Activated CD4-positive, alpha-beta T cell treated with anti-CD3 and anti-CD28 coated beads for 36 hours (primary cell): ENCODE results near the gene CYP2U1. TPM values are rescaled to one million over a fixed set of nuclear protein-coding genes. Genes with fewer than 3 reads are reported as not detected.

Experiments
- ATAC-seq: fragments of 200-7000 bp; cut with Tn5 transposase; one replicate; pipeline ENCODE4 v1.10.0; 2021; ENCODE audit warnings: mild to moderate bottlenecking, moderate library complexity
- CTCF ChIA-PET: fragments of 350-600 bp; sonication (Branson Sonifier 250); formaldehyde crosslinking; loops from one replicate; lab custom pipeline; 2021; ENCODE audit warnings: antibody characterized with exemption; lab: Charles Lee
- POLR2A ChIA-PET: fragments of 350-600 bp; sonication (Branson Sonifier 250); formaldehyde crosslinking; loops from one replicate; lab custom pipeline; 2021; ENCODE audit warnings: antibody characterized with exemption, inconsistent platforms; lab: Charles Lee
- DNase-seq: peaks from one replicate; pipeline ENCODE4 v3.0.0-alpha.2; 2020
- H3K27ac Mint-ChIP-seq: one replicate; pipeline ENCODE4 v1.8.0; 2021; ENCODE audit warnings: mixed read lengths
- H3K27me3 Mint-ChIP-seq: one replicate; pipeline ENCODE4 v1.8.0; 2021; ENCODE audit warnings: mixed read lengths
- H3K36me3 Mint-ChIP-seq: one replicate; pipeline ENCODE4 v1.8.0; 2021; ENCODE audit warnings: low read depth, mixed read lengths
- H3K4me1 Mint-ChIP-seq: one replicate; pipeline ENCODE4 v1.8.0; 2021; ENCODE audit warnings: mixed read lengths
- H3K4me3 Mint-ChIP-seq: one replicate; pipeline ENCODE4 v1.8.0; 2021; ENCODE audit warnings: mild to moderate bottlenecking, moderate library complexity, mixed read lengths
- H3K9me3 Mint-ChIP-seq: one replicate; pipeline ENCODE4 v1.8.0; 2021; ENCODE audit warnings: low read depth, mixed read lengths
- intact Hi-C, 2 experiments: fragments of 100-400 bp; cut with DNase I in 1 of 2; cut with micrococcal nuclease in 1 of 2; formaldehyde crosslinking; loops; one replicate each; pipeline versions ENCODE4 v1.14.2 to v1.15.1; 2022 to 2024; cut with DNase I, micrococcal nuclease
- total RNA-seq, 2 experiments: library from RNA; stranded (reverse); gene quantifications; one replicate each; pipeline ENCODE4 v1.2.3, GENCODE V29; 2021

Gene CYP2U1
- total RNA-seq: 1 to 10 TPM; 2.3 to 2.4 TPM

DNA sequence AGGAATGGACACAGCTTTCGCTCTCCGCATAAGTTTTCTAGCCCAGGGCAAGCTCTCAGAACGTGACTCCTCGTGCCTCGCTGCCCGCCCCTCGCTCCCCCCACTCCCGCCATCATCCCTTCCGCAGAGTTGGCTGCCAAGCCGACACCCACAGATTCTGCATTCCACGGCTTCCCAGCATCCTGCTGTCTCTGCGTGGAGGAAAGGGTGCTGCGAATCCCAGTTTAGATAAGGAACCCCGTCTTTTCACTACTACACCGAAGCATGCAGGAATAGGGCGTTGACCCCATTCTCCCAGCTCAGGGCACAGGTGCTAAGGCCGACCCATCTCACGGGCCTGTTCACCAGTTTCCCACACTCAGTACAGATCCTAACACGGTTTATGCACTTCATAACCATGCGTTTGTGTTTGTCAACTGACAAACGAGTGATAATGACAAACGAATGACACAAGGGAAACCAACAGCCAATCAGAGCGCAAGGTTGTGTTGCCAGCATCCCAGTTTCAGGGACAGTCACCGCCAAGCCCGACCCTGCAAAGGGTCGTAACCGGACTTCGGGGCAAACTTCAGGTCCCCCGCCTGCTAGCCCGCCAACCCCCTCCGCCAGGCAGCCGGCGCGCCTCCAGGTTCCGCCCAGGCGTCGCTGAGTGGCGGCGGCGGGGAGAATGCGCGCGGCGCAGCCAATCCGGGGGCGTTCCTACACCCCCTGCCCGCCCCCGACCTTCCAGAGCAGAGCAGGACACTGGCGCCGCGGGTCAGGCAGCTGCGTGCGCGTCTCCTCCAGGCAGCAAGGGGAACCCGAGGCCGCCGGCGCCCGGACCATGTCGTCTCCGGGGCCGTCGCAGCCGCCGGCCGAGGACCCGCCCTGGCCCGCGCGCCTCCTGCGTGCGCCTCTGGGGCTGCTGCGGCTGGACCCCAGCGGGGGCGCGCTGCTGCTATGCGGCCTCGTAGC is at the start of gene CYP2U1:
Gene CYP2U1 (plus strand): TSS at position 729 of the 954 bp plus-strand sequence. CDS start 95 bp downstream, at position 824.
- peak; percentile 89 for ATAC-seq
- peak within 1 kb of the TSS; percentile 71 for H3K4me3 Mint-ChIP-seq
- no peaks in the 10 kb centered on the region for H3K9me3 Mint-ChIP-seq
- peak within 1 kb of the TSS; percentile 85 for H3K27ac Mint-ChIP-seq
- peak; percentile 82 for DNase-seq
- ChIA-PET POLR2A (no interaction called here), CTCF (interaction anchor here (0.9 to 1.8 kb wide), 4 partner anchors 10 to 640 kb away, joined by 3 to 5 read pairs (median 3); no protein-coding TSS in a partner anchor)
- peaks cover 27% of the 10 kb centered on the region for H3K4me1 Mint-ChIP-seq
- H3K27me3 Mint-ChIP-seq: no peaks in the 10 kb centered on the region
- intact Hi-C loops: loop anchor here (1.0 to 2.0 kb wide), 3 partner anchors 58 to 211 kb away; partner anchors contain the start of genes HADH (in 2 of the 2) and PAPSS1 (in 2 of the 2)
- peaks cover 5% of the 10 kb centered on the region for H3K36me3 Mint-ChIP-seq

DNA sequence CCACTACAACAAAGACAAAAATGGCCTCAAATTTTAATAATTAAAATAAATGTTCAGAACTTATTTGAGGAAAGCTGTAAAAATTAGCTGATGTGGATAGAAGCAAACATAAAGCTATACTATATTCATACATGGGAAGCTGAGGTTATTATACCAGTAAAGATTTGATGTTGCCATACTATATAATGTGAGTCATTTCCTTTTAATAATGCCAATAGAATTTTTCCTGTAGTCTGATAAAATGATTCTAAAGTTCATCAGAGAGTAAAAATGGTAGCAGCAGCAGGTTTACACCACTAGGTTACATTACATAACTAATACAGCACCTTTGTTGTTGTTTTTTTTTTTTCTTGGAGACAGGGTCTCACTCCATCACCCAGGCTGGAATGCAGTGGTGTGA is 45.5 kb upstream of the CYP2U1 start:
- CTCF ChIA-PET: no interaction called here
- intact Hi-C loops: no loop called here
- Mint-ChIP-seq H3K9me3 (peaks cover 6% of the 10 kb centered on the region), H3K4me3 (no peak overlapping the region), H3K4me1 (no peaks in the 10 kb centered on the region), H3K27ac (no peak overlapping the region), H3K36me3 (peaks cover 4% of the 10 kb centered on the region), H3K27me3 (peaks cover 4% of the 10 kb centered on the region)
- POLR2A ChIA-PET: no interaction called here
- ATAC-seq: no peak
- DNase-seq: no peak

DNA sequence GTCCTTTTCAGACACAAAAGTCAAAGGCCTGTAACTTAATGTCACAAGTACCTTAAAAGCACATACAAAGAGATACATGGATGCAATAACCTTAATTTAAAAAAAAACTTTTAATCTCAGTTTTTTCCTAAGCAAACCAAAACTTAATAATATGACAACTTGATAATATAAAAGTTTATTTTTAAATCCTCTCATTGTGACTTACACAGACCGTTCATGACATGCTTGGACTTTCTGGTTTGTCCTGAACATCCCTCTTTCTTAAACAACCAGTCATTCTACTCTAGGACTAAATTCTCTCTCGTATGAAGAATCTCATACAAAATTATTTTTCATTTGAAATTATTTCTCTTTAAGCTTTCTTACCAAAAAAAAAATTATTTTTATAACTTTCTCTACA is 43.1 kb upstream of the CYP2U1 start:
- ChIA-PET CTCF (interaction anchor here (0.7 to 1.6 kb wide), 3 partner anchors 13 to 21 kb away, joined by 3 to 4 read pairs (median 3); no protein-coding TSS in a partner anchor), POLR2A (no interaction called here)
- H3K27me3 Mint-ChIP-seq: peaks cover 2% of the 10 kb centered on the region
- intact Hi-C loops: no loop called here
- peaks cover 6% of the 10 kb centered on the region for H3K9me3 Mint-ChIP-seq
- DNase-seq: peak; percentile 18
- peaks cover 4% of the 10 kb centered on the region for H3K36me3 Mint-ChIP-seq
- no peaks in the 10 kb centered on the region for H3K4me1 Mint-ChIP-seq
- H3K4me3 Mint-ChIP-seq: no peak overlapping the region
- ATAC-seq: no peak
- no peak overlapping the region for H3K27ac Mint-ChIP-seq

DNA sequence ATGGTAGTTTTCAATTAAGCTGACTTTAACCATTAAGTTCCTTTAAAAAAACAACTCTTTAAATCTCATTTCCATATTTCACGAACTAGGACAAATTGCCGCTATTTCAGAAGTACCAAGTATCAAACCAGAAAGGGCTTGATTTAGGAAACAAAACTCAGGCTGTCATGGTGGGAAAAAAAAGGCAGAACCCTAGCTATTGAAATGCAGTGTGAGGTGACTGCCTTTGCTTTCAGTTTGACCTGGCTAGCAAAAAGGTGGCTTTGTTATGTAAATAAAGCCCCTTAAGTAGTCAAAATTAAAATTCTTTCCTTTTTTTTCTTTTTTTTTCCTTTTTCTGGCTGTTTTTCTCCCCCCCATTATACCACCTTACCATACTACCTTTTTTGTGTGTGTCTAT is 40.6 kb upstream of the CYP2U1 start:
- H3K36me3 Mint-ChIP-seq: peaks cover 4% of the 10 kb centered on the region
- intact Hi-C loops: no loop called here
- ChIA-PET CTCF (interaction anchor here (0.6 kb wide), 1 partner anchor 991 kb away, joined by 3 read pairs; no protein-coding TSS in a partner anchor), POLR2A (no interaction called here)
- H3K4me1 Mint-ChIP-seq: peaks cover under 1% of the 10 kb centered on the region
- ATAC-seq: no peak
- peaks cover 6% of the 10 kb centered on the region for H3K9me3 Mint-ChIP-seq
- peaks cover 6% of the 10 kb centered on the region for H3K27me3 Mint-ChIP-seq
- no peak overlapping the region for H3K27ac Mint-ChIP-seq
- no peak for DNase-seq
- no peak overlapping the region for H3K4me3 Mint-ChIP-seq

DNA sequence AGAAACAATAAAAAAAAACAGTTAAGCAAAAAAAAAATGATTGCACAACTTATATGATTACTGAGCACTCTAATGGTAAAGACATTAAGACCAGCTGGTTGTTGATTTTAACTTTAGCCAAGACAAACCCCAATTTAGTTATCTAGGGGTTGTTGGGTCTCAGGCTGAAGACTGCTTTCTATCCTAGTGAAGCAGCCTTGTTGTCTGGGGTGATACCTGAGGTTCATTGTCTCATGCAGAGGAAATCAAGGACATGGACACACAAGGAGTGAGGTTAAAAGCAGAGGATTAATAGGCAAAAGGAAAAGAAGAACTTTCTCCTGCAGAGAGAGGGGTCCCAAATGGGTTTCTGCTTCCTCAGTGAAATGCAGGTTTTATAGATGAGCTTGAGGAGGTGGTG is 40.0 kb upstream of the CYP2U1 start:
- ATAC-seq: no peak
- Mint-ChIP-seq H3K27ac (no peak overlapping the region), H3K4me1 (peaks cover 6% of the 10 kb centered on the region), H3K9me3 (peaks cover 6% of the 10 kb centered on the region), H3K27me3 (peaks cover 6% of the 10 kb centered on the region), H3K36me3 (peaks cover 4% of the 10 kb centered on the region), H3K4me3 (no peak overlapping the region)
- POLR2A ChIA-PET: no interaction called here
- CTCF ChIA-PET: interaction anchor here (0.6 kb wide), 1 partner anchor 991 kb away, joined by 3 read pairs; no protein-coding TSS in a partner anchor
- intact Hi-C loops: no loop called here
- DNase-seq: no peak

DNA sequence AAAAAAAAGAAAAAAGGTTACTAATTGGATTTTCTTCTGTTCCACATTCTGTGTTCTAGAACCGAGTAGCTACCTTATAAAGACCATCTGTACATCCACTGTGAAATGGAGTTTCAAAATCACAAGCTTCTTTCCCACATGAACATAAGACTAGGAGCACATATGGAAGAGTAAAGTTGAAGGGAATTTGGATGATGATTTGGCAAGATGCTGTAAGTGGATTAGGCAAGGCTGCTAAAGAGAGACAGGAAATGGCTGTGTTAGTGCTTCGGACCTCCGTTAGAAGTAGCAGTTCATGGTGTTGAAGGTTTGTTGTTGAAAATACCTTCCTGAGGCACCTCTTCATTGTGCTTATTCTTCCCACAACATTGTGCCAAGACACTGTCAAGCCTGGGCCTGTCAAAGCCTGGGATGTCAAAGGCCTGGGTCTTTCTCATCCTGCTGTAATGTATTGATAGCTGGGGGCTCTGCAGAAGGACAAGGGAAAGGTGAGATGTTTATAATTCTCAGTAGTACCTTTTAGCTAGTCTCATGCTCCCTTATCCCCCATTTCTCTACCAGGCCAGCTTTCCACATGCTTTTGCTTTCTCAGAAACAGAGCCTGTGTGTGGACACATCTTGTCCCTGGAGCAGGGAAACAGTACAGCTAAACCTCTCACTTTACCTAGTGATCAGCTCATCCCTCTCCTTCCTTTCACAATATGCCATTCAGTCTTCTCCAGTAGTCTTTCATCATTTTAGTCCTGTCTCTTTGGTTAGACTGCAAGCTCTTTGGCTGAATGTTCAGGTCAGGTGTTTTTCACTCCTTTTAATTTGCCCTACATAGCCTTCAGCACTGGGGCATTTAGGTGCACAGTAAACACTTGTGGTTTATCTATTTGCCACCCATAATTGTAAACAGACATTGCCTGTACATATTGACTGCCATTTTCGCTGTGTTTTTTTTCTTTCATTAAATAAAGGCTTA is 37.9 kb upstream of the CYP2U1 start:
- no peak overlapping the region for H3K4me3 Mint-ChIP-seq
- DNase-seq (no peak), ATAC-seq (no peak)
- H3K27me3 Mint-ChIP-seq: peaks cover 8% of the 10 kb centered on the region
- intact Hi-C loops: no loop called here
- H3K9me3 Mint-ChIP-seq: peaks cover 2% of the 10 kb centered on the region
- no peak overlapping the region for H3K27ac Mint-ChIP-seq
- POLR2A ChIA-PET: no interaction called here
- CTCF ChIA-PET: interaction anchor here (0.6 to 1.9 kb wide), 2 partner anchors 15 to 135 kb away, joined by 3 to 5 read pairs; no protein-coding TSS in a partner anchor
- peaks cover 2% of the 10 kb centered on the region for H3K36me3 Mint-ChIP-seq
- peaks cover 17% of the 10 kb centered on the region for H3K4me1 Mint-ChIP-seq

DNA sequence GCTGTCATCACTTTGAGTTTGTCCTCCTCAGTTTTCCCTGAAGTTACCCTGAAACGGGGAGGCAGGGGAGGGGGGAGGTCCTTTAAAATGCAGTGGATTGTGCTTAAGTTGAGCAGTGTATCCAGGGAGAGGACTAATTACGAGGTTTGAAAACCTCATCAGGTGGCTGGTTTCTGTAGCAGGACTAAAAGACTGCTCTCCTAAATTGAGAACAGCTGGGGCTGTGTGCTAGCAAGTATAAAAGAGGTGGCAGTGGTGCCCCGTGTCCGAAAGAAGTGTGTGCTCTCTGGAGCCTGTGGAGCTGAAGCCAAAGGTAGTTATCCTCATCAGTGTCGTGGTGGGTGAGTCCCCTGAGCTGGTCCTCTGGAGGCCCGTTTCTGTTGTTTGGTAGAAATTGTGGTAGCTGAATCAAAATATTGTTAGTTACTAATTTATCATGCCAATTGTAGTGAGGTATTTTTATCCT is 37.2 kb upstream of the CYP2U1 start:
- Mint-ChIP-seq H3K4me3 (no peak overlapping the region), H3K4me1 (peaks cover 17% of the 10 kb centered on the region), H3K36me3 (peaks cover 2% of the 10 kb centered on the region), H3K27me3 (peaks cover 8% of the 10 kb centered on the region), H3K9me3 (peaks cover 2% of the 10 kb centered on the region), H3K27ac (no peak overlapping the region)
- CTCF ChIA-PET: interaction anchor here (0.5 to 1.9 kb wide), 5 partner anchors 12 to 209 kb away, joined by 3 to 5 read pairs (median 3); no protein-coding TSS in a partner anchor
- POLR2A ChIA-PET: no interaction called here
- intact Hi-C loops: no loop called here
- DNase-seq (no peak), ATAC-seq (no peak)

DNA sequence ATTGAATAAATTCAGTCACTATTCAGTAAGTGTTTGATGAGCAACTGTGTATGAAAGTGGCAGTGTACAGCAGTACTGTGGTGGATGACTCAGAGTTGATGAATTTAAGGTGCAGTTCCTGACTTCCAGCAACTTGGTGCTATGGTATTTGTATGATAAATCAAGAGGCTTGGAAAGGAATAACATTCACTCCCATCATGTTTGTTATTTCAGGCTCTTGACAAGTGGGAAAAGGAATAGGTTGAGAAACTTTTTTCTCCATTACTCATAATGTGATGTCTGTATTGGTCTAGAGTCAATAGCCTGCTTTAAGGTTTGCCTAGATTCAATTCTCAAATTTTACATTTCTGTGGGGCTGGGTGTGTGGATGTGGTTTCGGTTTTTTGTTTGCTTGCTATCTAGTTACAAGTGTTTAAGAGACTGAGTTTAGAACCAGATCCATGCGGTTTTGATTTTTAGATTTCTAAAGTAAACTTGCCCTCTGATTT is 35.1 kb upstream of the CYP2U1 start:
- Mint-ChIP-seq H3K27ac (no peak overlapping the region), H3K27me3 (peaks cover 13% of the 10 kb centered on the region), H3K4me1 (peaks cover 17% of the 10 kb centered on the region), H3K4me3 (no peak overlapping the region), H3K36me3 (no peaks in the 10 kb centered on the region), H3K9me3 (no peaks in the 10 kb centered on the region)
- intact Hi-C loops: loop anchor here (1.0 to 5.0 kb wide), 3 partner anchors 32 to 74 kb away; partner anchors contain the start of gene SGMS2 (in 2 of the 2)
- ATAC-seq: peak; percentile 92
- DNase-seq: peak; percentile 42
- CTCF ChIA-PET: interaction anchor here (0.6 to 1.4 kb wide), 5 partner anchors 9 to 35 kb away, joined by 3 to 4 read pairs (median 3); no protein-coding TSS in a partner anchor
- POLR2A ChIA-PET: interaction anchor here (0.7 kb wide), 1 partner anchor 334 kb away, joined by 3 read pairs; no protein-coding TSS in a partner anchor

DNA sequence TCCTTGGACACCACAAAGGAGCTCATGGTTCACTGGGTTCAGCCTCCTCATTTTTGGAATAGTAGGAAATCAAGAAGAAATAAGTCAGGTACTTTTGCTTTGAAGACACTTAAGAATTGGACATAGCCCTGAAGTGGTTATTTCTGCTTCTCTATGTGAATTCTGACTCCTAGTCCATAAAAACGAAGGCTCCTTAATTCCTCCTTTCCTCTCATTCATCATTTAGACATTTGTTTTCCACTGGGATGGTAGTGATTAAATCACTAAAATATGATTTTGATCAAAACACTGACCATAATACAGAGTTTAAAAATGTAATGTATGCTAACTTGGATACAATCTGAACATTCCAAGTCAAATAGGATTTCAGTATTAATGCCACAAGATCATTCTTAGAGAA is 34.7 kb upstream of the CYP2U1 start:
- Mint-ChIP-seq H3K4me1 (peaks cover 17% of the 10 kb centered on the region), H3K27ac (no peak overlapping the region), H3K4me3 (no peak overlapping the region), H3K36me3 (no peaks in the 10 kb centered on the region), H3K9me3 (no peaks in the 10 kb centered on the region), H3K27me3 (peaks cover 13% of the 10 kb centered on the region)
- DNase-seq: no peak
- ChIA-PET POLR2A (no interaction called here), CTCF (interaction anchor here (0.6 to 1.4 kb wide), 4 partner anchors 9 to 35 kb away, joined by 3 to 4 read pairs (median 3); no protein-coding TSS in a partner anchor)
- intact Hi-C loops: loop anchor here (1.0 to 5.0 kb wide), 3 partner anchors 32 to 74 kb away; partner anchors contain the start of gene SGMS2 (in 2 of the 2)
- ATAC-seq: no peak

DNA sequence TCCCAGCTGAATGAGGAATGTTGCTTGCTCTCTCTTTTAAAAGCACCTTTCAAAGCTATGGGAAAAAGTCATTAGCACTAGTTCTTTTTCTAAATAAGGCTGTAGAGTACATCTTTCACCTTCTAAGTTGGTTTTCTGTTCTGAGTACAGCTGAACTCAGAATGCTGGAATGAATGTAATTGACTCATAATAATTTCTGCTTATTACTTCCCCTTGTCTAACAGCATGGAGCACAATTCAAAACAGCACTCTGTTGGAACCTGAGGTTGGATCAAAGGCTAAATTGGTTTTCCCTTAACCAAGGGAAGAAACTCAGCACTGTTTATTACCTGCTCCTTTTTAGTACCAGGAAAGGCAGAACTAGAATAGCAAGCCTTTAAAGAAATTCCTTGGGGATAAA is 33.5 kb upstream of the CYP2U1 start:
- H3K9me3 Mint-ChIP-seq: no peaks in the 10 kb centered on the region
- H3K27ac Mint-ChIP-seq: no peak overlapping the region
- POLR2A ChIA-PET: no interaction called here
- H3K4me3 Mint-ChIP-seq: no peak overlapping the region
- peak; percentile 58 for ATAC-seq
- CTCF ChIA-PET: interaction anchor here (1.3 to 1.5 kb wide), 4 partner anchors 13 to 36 kb away, joined by 4 read pairs; no protein-coding TSS in a partner anchor
- H3K4me1 Mint-ChIP-seq: peaks cover 17% of the 10 kb centered on the region
- intact Hi-C loops: loop anchor here (2.0 to 5.0 kb wide), 2 partner anchors 35 to 76 kb away; partner anchors contain the start of gene SGMS2 (in 2 of the 2)
- H3K36me3 Mint-ChIP-seq: no peaks in the 10 kb centered on the region
- DNase-seq: no peak
- H3K27me3 Mint-ChIP-seq: peaks cover 13% of the 10 kb centered on the region
